Body of pancreas (tissue), 4 donors: ENCODE results near the gene KCTD4.

Experiments used
- POLR2A ChIP-seq, 3 donors: fragments of 450-650 bp; IDR thresholded peaks; one replicate each; pipeline ENCODE4 v1.6.1; 2016; ENCODE audit warnings: antibody characterized with exemption in 3 of 3, mild to moderate bottlenecking in 2 of 3
- TF ChIP-seq, protein P1 (sequence below), 7 experiments: fragments of 450-650 bp in 4 of 7; fragments of 200-600 bp in 3 of 7; sonication (generic) in 3 of 7; IDR thresholded peaks; one replicate each; pipeline ENCODE4 v1.5.1; 2016 to 2019; ENCODE audit warnings: antibody characterized with exemption in 7 of 7

DNA sequence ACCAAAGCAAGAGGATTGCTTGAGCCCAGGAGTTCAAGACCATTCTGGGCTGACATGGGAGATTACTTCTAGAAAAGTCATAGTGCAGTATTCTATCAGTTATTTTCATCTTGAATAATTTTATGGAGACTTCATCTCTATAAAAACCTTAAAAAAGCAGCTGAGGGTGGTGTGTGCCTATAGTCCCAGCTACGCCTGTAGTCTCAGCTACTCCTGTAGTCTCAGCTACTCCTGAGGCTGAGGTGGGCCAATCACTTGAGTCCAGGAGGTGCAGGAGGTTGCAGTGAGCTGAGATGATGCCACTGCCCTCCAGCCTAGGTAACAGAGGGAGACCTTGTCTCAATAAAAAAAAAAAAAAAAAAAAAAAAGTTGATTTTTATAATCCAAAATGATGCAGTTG lies 22.1 kb upstream of the KCTD4 start:
- TF ChIP-seq, protein P1, sequence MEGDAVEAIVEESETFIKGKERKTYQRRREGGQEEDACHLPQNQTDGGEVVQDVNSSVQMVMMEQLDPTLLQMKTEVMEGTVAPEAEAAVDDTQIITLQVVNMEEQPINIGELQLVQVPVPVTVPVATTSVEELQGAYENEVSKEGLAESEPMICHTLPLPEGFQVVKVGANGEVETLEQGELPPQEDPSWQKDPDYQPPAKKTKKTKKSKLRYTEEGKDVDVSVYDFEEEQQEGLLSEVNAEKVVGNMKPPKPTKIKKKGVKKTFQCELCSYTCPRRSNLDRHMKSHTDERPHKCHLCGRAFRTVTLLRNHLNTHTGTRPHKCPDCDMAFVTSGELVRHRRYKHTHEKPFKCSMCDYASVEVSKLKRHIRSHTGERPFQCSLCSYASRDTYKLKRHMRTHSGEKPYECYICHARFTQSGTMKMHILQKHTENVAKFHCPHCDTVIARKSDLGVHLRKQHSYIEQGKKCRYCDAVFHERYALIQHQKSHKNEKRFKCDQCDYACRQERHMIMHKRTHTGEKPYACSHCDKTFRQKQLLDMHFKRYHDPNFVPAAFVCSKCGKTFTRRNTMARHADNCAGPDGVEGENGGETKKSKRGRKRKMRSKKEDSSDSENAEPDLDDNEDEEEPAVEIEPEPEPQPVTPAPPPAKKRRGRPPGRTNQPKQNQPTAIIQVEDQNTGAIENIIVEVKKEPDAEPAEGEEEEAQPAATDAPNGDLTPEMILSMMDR (IDR thresholded peaks at IDR 0.05): no peak
- TF ChIP-seq POLR2A (IDR thresholded peaks at IDR 0.05): no peak
